A549 (cell line): ENCODE measurements around the gene PGBD5. TPM values are rescaled to one million over a fixed set of nuclear protein-coding genes. Genes with fewer than 3 reads are reported as not detected.

Experiments
- ATAC-seq, 2 experiments: fragments of 200-7000 bp in 1 of 2; fragments of >200 bp in 1 of 2; cut with Nextera tagmentation in 1 of 2; cut with Tn5 transposase in 1 of 2; 3 replicates each; pipeline versions ENCODE4 v1.8.0 to v1.9.1; 2018 to 2020; ENCODE audit warnings: mild to moderate bottlenecking in 1 of 2, moderate library complexity in 1 of 2
- CTCF ChIA-PET: fragments of 300-600 bp; sonication (Branson Sonifier 250); formaldehyde crosslinking; extraction: SDS; loops from one replicate; lab custom pipeline; 2021; ENCODE audit warnings: antibody characterized with exemption, inconsistent platforms; lab: Yijun Ruan, JAX
- POLR2A ChIA-PET: fragments of 350-600 bp; formaldehyde crosslinking; extraction: SDS; loops from one replicate; lab custom pipeline; 2021; ENCODE audit warnings: antibody characterized with exemption, inconsistent platforms; lab: Yijun Ruan, JAX
- DNase-seq, 2 experiments: peaks; one replicate each; pipeline versions ENCODE4 v3.0.0 to v3.0.0-alpha.2; 2011 to 2016; ENCODE audit warnings: low read depth in 1 of 2, low spot score in 1 of 2
- FAIRE-seq: peaks from 2 replicates; lab custom pipeline; 2011; peaks lifted over from hg19 to GRCh38; lab: Jason Lieb, UNC
- H3K27ac ChIP-seq, 2 experiments: fragments of >200 bp; sonication (Bioruptor Twin); formaldehyde crosslinking; 3 replicates each; pipeline ENCODE4 v1.5.1; 2016 to 2017
- H3K4me1 ChIP-seq: fragments of >200 bp; sonication (Bioruptor Twin); formaldehyde crosslinking; 3 replicates; pipeline ENCODE4 v1.6.1; 2016
- H3K4me2 ChIP-seq: fragments of >200 bp; sonication (Bioruptor Twin); formaldehyde crosslinking; 3 replicates; pipeline ENCODE4 v1.6.1; 2016
- H3K4me3 ChIP-seq: fragments of >200 bp; sonication (Bioruptor Twin); formaldehyde crosslinking; 3 replicates; pipeline ENCODE4 v1.5.1; 2016
- H3K9me3 ChIP-seq: fragments of >200 bp; sonication (Bioruptor Twin); formaldehyde crosslinking; 3 replicates; pipeline ENCODE4 v1.6.1; 2016
- BHLHE40 ChIP-seq: IDR thresholded peaks from 2 replicates; pipeline ENCODE4 v1.6.1; 2012; ENCODE audit warnings: low read depth, low read length, inconsistent platforms
- CBX8 ChIP-seq: fragments of 200-600 bp; sonication (generic); IDR thresholded peaks from 2 replicates; pipeline ENCODE4 v1.6.1; 2016
- CEBPB ChIP-seq, 2 experiments: fragments of >200 bp in 1 of 2; sonication (Bioruptor Twin) in 1 of 2; formaldehyde crosslinking in 1 of 2; IDR thresholded peaks; 2 replicates each; pipeline ENCODE4 v1.6.1; 2012 to 2016
- CHD2 ChIP-seq: fragments of 150-350 bp; IDR thresholded peaks from 2 replicates; pipeline ENCODE4 v1.6.1; 2014; ENCODE audit warnings: low read length; ENCODE audit not compliant: partially characterized antibody
- EHF ChIP-seq: fragments of 250-450 bp; sonication (Bioruptor Pico); IDR thresholded peaks from 2 replicates; pipeline ENCODE4 v1.5.0; 2020; ENCODE audit warnings: mild to moderate bottlenecking
- ELK1 ChIP-seq: fragments of 150-350 bp; IDR thresholded peaks from 2 replicates; pipeline ENCODE4 v1.6.1; 2014; ENCODE audit warnings: low read depth, mild to moderate bottlenecking, low read length
- FOSL2 ChIP-seq, 2 experiments: fragments of 450-650 bp in 1 of 2; fragments of >200 bp in 1 of 2; sonication (Bioruptor Twin) in 1 of 2; formaldehyde crosslinking; IDR thresholded peaks; 2 replicates each; pipeline versions ENCODE4 v1.5.0 to v1.6.1; 2016 to 2020; ENCODE audit warnings: mild to moderate bottlenecking in 1 of 2, moderate library complexity in 1 of 2
- GATA3 ChIP-seq: IDR thresholded peaks from 2 replicates; pipeline ENCODE4 v1.6.1; 2012; ENCODE audit warnings: borderline replicate concordance
- HOXA7 ChIP-seq: fragments of 250-450 bp; sonication (Bioruptor Pico); IDR thresholded peaks from 2 replicates; pipeline ENCODE4 v1.5.0; 2020; ENCODE audit warnings: mild to moderate bottlenecking, moderate library complexity
- HOXB13 ChIP-seq: fragments of 250-450 bp; sonication (Bioruptor Pico); IDR thresholded peaks from 2 replicates; pipeline ENCODE4 v1.5.0; 2020; ENCODE audit warnings: low read depth, mild to moderate bottlenecking, moderate library complexity
- JUNB ChIP-seq: fragments of >200 bp; sonication (Bioruptor Twin); formaldehyde crosslinking; IDR thresholded peaks from 2 replicates; pipeline ENCODE4 v1.6.1; 2016
- KDM1A ChIP-seq: fragments of 200-600 bp; sonication (generic); IDR thresholded peaks from 2 replicates; pipeline ENCODE4 v1.6.1; 2016; ENCODE audit warnings: low read depth, mild to moderate bottlenecking
- MAZ ChIP-seq: fragments of 150-350 bp; IDR thresholded peaks from 2 replicates; pipeline ENCODE4 v1.6.1; 2014; ENCODE audit warnings: antibody characterized with exemption, low read depth, low read length, borderline replicate concordance
- NFE2L2 ChIP-seq: fragments of 150-350 bp; conservative IDR thresholded peaks from 2 replicates; pipeline ENCODE4 v1.6.1; 2014; ENCODE audit warnings: low read length
- NR3C1 ChIP-seq: fragments of >200 bp; sonication (Bioruptor Twin); formaldehyde crosslinking; IDR thresholded peaks from 3 replicates; pipeline ENCODE4 v1.6.1; 2017
- PBX3 ChIP-seq: IDR thresholded peaks from 2 replicates; pipeline ENCODE4 v1.6.1; 2012
- PHF8 ChIP-seq: fragments of 200-600 bp; sonication (generic); IDR thresholded peaks from 2 replicates; pipeline ENCODE4 v1.6.1; 2016; ENCODE audit warnings: low read depth, mild to moderate bottlenecking, antibody characterized with exemption, moderate library complexity, borderline replicate concordance
- POLR2A ChIP-seq: IDR thresholded peaks from 2 replicates; pipeline ENCODE4 v1.6.1; 2012; ENCODE audit warnings: mild to moderate bottlenecking, low read length
- RCOR1 ChIP-seq: fragments of 150-350 bp; IDR thresholded peaks from 2 replicates; pipeline ENCODE4 v1.6.1; 2014; ENCODE audit warnings: antibody characterized with exemption, low read length, low read depth
- RNF2 ChIP-seq: fragments of 200-600 bp; sonication (generic); IDR thresholded peaks from 2 replicates; pipeline ENCODE4 v1.6.1; 2016; ENCODE audit warnings: low read depth, mild to moderate bottlenecking, antibody characterized with exemption, moderate library complexity, borderline replicate concordance
- SREBF2 ChIP-seq: fragments of 450-650 bp; IDR thresholded peaks from 2 replicates; pipeline ENCODE4 v1.6.1; 2014; ENCODE audit warnings: mild to moderate bottlenecking, moderate library complexity
- TP53 ChIP-seq: fragments of 250-450 bp; sonication (Bioruptor Pico); IDR thresholded peaks from 2 replicates; pipeline ENCODE4 v1.5.0; 2021; ENCODE audit warnings: mild to moderate bottlenecking, moderate library complexity
- USF2 ChIP-seq: fragments of 450-650 bp; IDR thresholded peaks from 2 replicates; pipeline ENCODE4 v1.6.1; 2014; ENCODE audit warnings: antibody characterized with exemption
- ZNF302 ChIP-seq: fragments of 250-450 bp; sonication (Bioruptor Pico); IDR thresholded peaks from 2 replicates; pipeline ENCODE4 v1.9.0; 2021; ENCODE audit warnings: inconsistent platforms, mild to moderate bottlenecking, moderate library complexity
- WGBS: methylation state at CpG from one replicate; pipeline ENCODE4 v1.1.6; 2017; ENCODE audit errors: missing lambda C conversion rate; 5-methylcytosine and 5-hydroxymethylcytosine counted together
- polyA plus RNA-seq, 4 experiments: library from polyadenylated mRNA; depleted of rRNA in 3 of 4; stranded (reverse); fragments of >200 nt; fragmentation: RNase III in 1 of 4; extraction: RNeasy Plus Mini Kit Qiagen cat#74134 plus additional on column Dnase treatment in 1 of 4; gene quantifications; 2 replicates in 3 of 4; 3 replicates in 1 of 4; pipeline ENCODE4 v1.2.3, GENCODE V29; 2011 to 2017

Gene PGBD5
- polyA plus RNA-seq, 2 of the 4 experiments (the other 2 are of a cell fraction): 0.04 to 0.66 TPM

GRCh38 chr1:230335861-230336522 is 90.1 kb downstream of the PGBD5 start:
- POLR2A ChIA-PET: no interaction called here
- no peak overlapping the region for H3K4me2 ChIP-seq
- no peak for TF ChIP-seq NR3C1
- H3K4me1 ChIP-seq: no peaks in the 10 kb centered on the region
- ATAC-seq: no peak
- CTCF ChIA-PET: no interaction called here
- no peaks in the 10 kb centered on the region for H3K9me3 ChIP-seq
- no peak for DNase-seq
- no peak overlapping the region for H3K4me3 ChIP-seq
- FAIRE-seq: no peak
- no peak overlapping the region for H3K27ac ChIP-seq
- 59% methylated on average over 12 of the region's 12 CpGs for WGBS

- DNase-seq (no peak), ATAC-seq (no peak), FAIRE-seq (no peak)
- CTCF ChIA-PET: no interaction called here
- H3K27ac ChIP-seq: no peak overlapping the region
- H3K4me1 ChIP-seq: no peaks in the 10 kb centered on the region
- POLR2A ChIA-PET: no interaction called here
- no peak overlapping the region for H3K4me2 ChIP-seq
- no peak for TF ChIP-seq HOXA7
- TF ChIP-seq KDM1A: no peak
- TF ChIP-seq RCOR1: no peak
- TF ChIP-seq GATA3: no peak
- no peak for TF ChIP-seq ELK1
- TF ChIP-seq CHD2: no peak
- no peak overlapping the region for H3K4me3 ChIP-seq
- 10% methylated on average over 3 of the region's 3 CpGs for WGBS
- no peaks in the 10 kb centered on the region for H3K9me3 ChIP-seq
Observed at GRCh38 chr1:230334447-230334837, 91.7 kb downstream of the PGBD5 start.

GRCh38 chr1:230333590-230334446 is 92.3 kb downstream of the PGBD5 start:
- POLR2A ChIA-PET: no interaction called here
- peaks cover 2% of the 10 kb centered on the region; the same call in 1 of the 3 replicates for H3K4me1 ChIP-seq
- FAIRE-seq: no peak
- WGBS: 68% methylated on average over 18 of the region's 20 CpGs
- H3K4me2 ChIP-seq: no peak overlapping the region
- H3K27ac ChIP-seq: no peak overlapping the region
- ATAC-seq: no peak
- CTCF ChIA-PET: no interaction called here
- H3K9me3 ChIP-seq: no peaks in the 10 kb centered on the region
- no peak overlapping the region for H3K4me3 ChIP-seq
- TF ChIP-seq RNF2: no peak
- TF ChIP-seq PBX3: no peak
- no peak for TF ChIP-seq TP53
- TF ChIP-seq USF2: no peak
- no peak for TF ChIP-seq CEBPB (IDR thresholded peaks at IDR 0.05)
- TF ChIP-seq BHLHE40: no peak
- no peak for TF ChIP-seq CHD2
- TF ChIP-seq EHF: no peak
- TF ChIP-seq POLR2A: no peak
- no peak for TF ChIP-seq MAZ
- no peak for TF ChIP-seq PHF8
- no peak for TF ChIP-seq ZNF302 (CRISPR knock-in tag)
- no peak for TF ChIP-seq JUNB
- TF ChIP-seq CBX8: no peak
- TF ChIP-seq HOXB13: no peak
- TF ChIP-seq NFE2L2: no peak
- TF ChIP-seq SREBF2: no peak
- no peak for TF ChIP-seq FOSL2 (IDR thresholded peaks at IDR 0.05)
- no peak for TF ChIP-seq FOSL2 (CRISPR knock-in tag; IDR thresholded peaks at IDR 0.05)
- DNase-seq: no peak
